HepG2 (cell line): ENCODE measurements around the gene DHH. TPM values are rescaled to one million over a fixed set of nuclear protein-coding genes. Genes with fewer than 3 reads are reported as not detected.

Experiments used
- ATAC-seq: fragments of 200-7000 bp; cut with Tn5 transposase; 3 replicates; pipeline ENCODE4 v1.9.1; 2020; ENCODE audit warnings: mild to moderate bottlenecking, moderate library complexity
- BruUV-seq: library from RNA; stranded (reverse); fragments of 400-500 nt; replicated peaks from 2 replicates; lab custom pipeline; 2021; lab: Mats Ljungman, UMichigan
- CTCF ChIA-PET: fragments of 300-600 bp; formaldehyde crosslinking; extraction: SDS; loops from one replicate; lab custom pipeline; 2021; ENCODE audit warnings: low total read pairs, inconsistent platforms, low intra/inter-chr PET ratio; lab: Yijun Ruan, JAX
- POLR2A ChIA-PET: fragments of 350-600 bp; sonication (Branson Sonifier 250); formaldehyde crosslinking; loops from one replicate; lab custom pipeline; 2020; ENCODE audit warnings: antibody characterized with exemption, inconsistent platforms; lab: Yijun Ruan, JAX
- DNase-seq: peaks from one replicate; pipeline ENCODE4 v3.0.0-alpha.2; 2015; ENCODE audit warnings: low spot score
- FAIRE-seq: peaks from 3 replicates; lab custom pipeline; 2011; peaks lifted over from hg19 to GRCh38; lab: Jason Lieb, UNC
- H2AFZ ChIP-seq: one replicate; pipeline ENCODE4 v1.6.1; 2011; ENCODE audit warnings: low read length, inconsistent platforms
- H3K27ac ChIP-seq: fragments of 300-600 bp; 3 replicates; pipeline ENCODE4 v1.8.0; 2011; ENCODE audit warnings: mixed run types, mild to moderate bottlenecking, mixed read lengths, low read length, inconsistent platforms; ENCODE audit not compliant: insufficient read depth; ENCODE audit errors: extremely low read length
- H3K27me3 ChIP-seq, 2 experiments: fragments of 200-600 bp in 1 of 2; 2 replicates in 1 of 2; 3 replicates in 1 of 2; pipeline versions ENCODE4 v1.6.0 to v1.8.0; 2011; ENCODE audit warnings: low read length in 2 of 2, mild to moderate bottlenecking in 2 of 2, moderate library complexity in 2 of 2, inconsistent platforms in 1 of 2; ENCODE audit not compliant: insufficient read depth in 2 of 2, control insufficient read depth in 1 of 2
- H3K36me3 ChIP-seq, 2 experiments: fragments of 200-600 bp in 1 of 2; replicated peaks in 1 of 2; 2 replicates in 1 of 2; 3 replicates in 1 of 2; pipeline versions ENCODE4 v1.5.1 to v1.8.0; 2011; ENCODE audit warnings: low read length in 2 of 2, inconsistent platforms in 1 of 2; ENCODE audit not compliant: insufficient read depth in 2 of 2, control insufficient read depth in 1 of 2
- H3K4me1 ChIP-seq: 2 replicates; pipeline ENCODE4 v1.5.1; 2012; ENCODE audit warnings: low read length, inconsistent platforms; ENCODE audit not compliant: insufficient read depth
- H3K4me2 ChIP-seq: 2 replicates; pipeline ENCODE4 v1.6.0; 2011; ENCODE audit warnings: low read depth, low read length, inconsistent platforms
- H3K4me3 ChIP-seq, 3 experiments: fragments of 200-600 bp in 1 of 3; sonication (generic), shearing (Covaris generic) in 1 of 3; replicated peaks in 1 of 3; 2 replicates each; pipeline ENCODE4 v1.5.1; 2011 to 2016; ENCODE audit warnings: low read length in 3 of 3, inconsistent platforms in 2 of 3, low read depth in 2 of 3, mild to moderate bottlenecking in 2 of 3, control low read depth in 1 of 3, mixed read lengths in 1 of 3; ENCODE audit not compliant: insufficient read depth in 1 of 3
- H3K79me2 ChIP-seq: one replicate; pipeline ENCODE4 v1.6.1; 2011; ENCODE audit warnings: low read length, inconsistent platforms; ENCODE audit not compliant: insufficient read depth
- H3K9ac ChIP-seq: 2 replicates; pipeline ENCODE4 v1.6.0; 2011; ENCODE audit warnings: mild to moderate bottlenecking, low read depth, low read length, inconsistent platforms; ENCODE audit not compliant: insufficient read depth
- H3K9me3 ChIP-seq: 2 replicates; pipeline ENCODE4 v1.5.1; 2012; ENCODE audit warnings: mild to moderate bottlenecking, low read length
- H4K20me1 ChIP-seq: 2 replicates; pipeline ENCODE4 v1.6.0; 2011; ENCODE audit warnings: inconsistent platforms, mild to moderate bottlenecking, low read length, moderate library complexity; ENCODE audit not compliant: insufficient read depth
- KAT7 ChIP-seq: IDR thresholded peaks from 2 replicates; pipeline ENCODE4 v1.6.1; 2018; ENCODE audit warnings: borderline replicate concordance, missing compliant biosample characterization
- NFIB ChIP-seq: sonication (generic); formaldehyde crosslinking; IDR thresholded peaks from 2 replicates; pipeline ENCODE4 v1.9.0; 2021; ENCODE audit warnings: missing genetic modification reagents, mild to moderate bottlenecking, borderline replicate concordance
- NONO ChIP-seq, 2 experiments: fragments of 450-650 bp in 1 of 2; sonication (generic) in 1 of 2; formaldehyde crosslinking in 1 of 2; IDR thresholded peaks in 1 of 2; conservative IDR thresholded peaks in 1 of 2; 2 replicates each; pipeline versions ENCODE4 v1.6.1 to v1.8.0; 2017 to 2022; ENCODE audit warnings: mild to moderate bottlenecking in 1 of 2, missing genetic modification reagents in 1 of 2, moderate library complexity in 1 of 2
- ZNF264 ChIP-seq: sonication (generic); formaldehyde crosslinking; IDR thresholded peaks from 2 replicates; pipeline ENCODE4 v1.4.0; 2020; ENCODE audit warnings: missing genetic modification reagents
- ZNF615 ChIP-seq: sonication (generic); formaldehyde crosslinking; IDR thresholded peaks from 2 replicates; pipeline ENCODE4 v1.5.0; 2020; ENCODE audit warnings: mild to moderate bottlenecking, missing genetic modification reagents, borderline replicate concordance
- WGBS: methylation state at CpG from one replicate; pipeline ENCODE4 v1.1.6; 2017; ENCODE audit warnings: low lambda C conversion rate; 5-methylcytosine and 5-hydroxymethylcytosine counted together
- in situ Hi-C: cut with HindIII; loops from 2 replicates; pipeline ENCODE4 v1.10.0; 2017; ENCODE audit warnings: low pct_unique_long_range_greater_than_20kb; ENCODE audit not compliant: extremely low pct_ligation_motif_present
- intact Hi-C: fragments of 100-400 bp; cut with micrococcal nuclease; formaldehyde crosslinking; loops from one replicate; pipeline ENCODE4 v1.10.0; 2022; ENCODE audit not compliant: unreplicated experiment
- polyA plus RNA-seq, 8 experiments: library from polyadenylated mRNA; depleted of rRNA in 3 of 8; stranded (reverse) in 7 of 8; unstranded in 1 of 8; fragments of >200 nt; fragmentation: Illumina TruSeq in 4 of 8; extraction: Trizol in 4 of 8; gene quantifications; 2 replicates each; pipeline versions ENCODE4 v1.2.1 to v1.2.3, GENCODE V29; 2011 to 2016; ENCODE audit warnings: low read depth in 4 of 8, missing spikeins in 1 of 8, mixed read lengths in 1 of 8; ENCODE audit not compliant: insufficient read depth in 1 of 8
- total RNA-seq, 5 experiments: library from RNA; depleted of rRNA; stranded (reverse); fragments of >200 nt; fragmentation: Illumina TruSeq; extraction: Trizol; gene quantifications; 2 replicates each; pipeline ENCODE4 v1.2.3, GENCODE V29; 2016; ENCODE audit warnings: low read depth in 1 of 5
- TF ChIP-seq, protein P1 (sequence below): IDR thresholded peaks from 2 replicates; pipeline ENCODE4 v1.6.1; 2016; ENCODE audit warnings: low read depth, borderline replicate concordance
- TF ChIP-seq, protein P2 (sequence below): IDR thresholded peaks from 2 replicates; pipeline ENCODE4 v1.6.1; 2016; ENCODE audit warnings: missing compliant biosample characterization, missing genetic modification reagents, borderline replicate concordance

The DHH gene
- total and polyA plus RNA-seq, 2 of the 13 experiments (the other 11 are each of a cell fraction or from before 2014, with no cell fraction given), result not detected

DNA sequence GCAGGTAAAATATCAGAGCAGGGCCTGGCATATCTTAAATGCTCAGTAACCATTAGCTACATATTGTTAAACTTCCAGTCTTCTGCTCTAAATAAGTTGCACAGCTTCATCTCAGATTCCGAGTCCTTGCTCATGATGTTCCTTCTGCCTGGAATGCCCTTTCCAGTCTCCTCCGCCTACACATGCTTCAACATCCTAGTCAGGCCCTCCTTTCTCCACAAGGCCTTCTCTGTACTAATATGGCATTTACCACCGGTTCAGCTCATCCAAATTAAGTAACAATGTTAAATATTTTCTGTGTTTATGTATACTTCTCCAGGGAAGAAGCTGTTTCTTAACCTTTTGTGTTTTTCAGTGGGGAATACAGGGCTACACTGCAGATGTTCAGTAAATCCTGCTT is 8.5 kb downstream of the DHH start:
- Histone ChIP-seq H2AFZ (no peak overlapping the region), H3K9me3 (no peaks in the 10 kb centered on the region), H3K79me2 (no peaks in the 10 kb centered on the region), H3K27ac (no peak overlapping the region), H3K27me3 (peaks cover 4 to 38% of the 10 kb centered on the region in 2 experiments; a peak in 4 of 5 replicates), H4K20me1 (no peaks in the 10 kb centered on the region), H3K36me3 (no peaks in the 10 kb centered on the region), H3K4me3 (no peak overlapping the region), H3K9ac (no peak overlapping the region), H3K4me1 (peaks cover 28% of the 10 kb centered on the region; the same call in 1 of the 2 replicates), H3K4me2 (no peak overlapping the region)
- DNase-seq (no peak), FAIRE-seq (no peak), ATAC-seq (no peak)
- POLR2A ChIA-PET, result no interaction called here
- 60% methylated on average over 3 of the region's 3 CpGs for WGBS
- CTCF ChIA-PET, result no interaction called here
- in situ Hi-C loops (no loop called here), intact Hi-C loops (no loop called here)
- no TSS peak for BruUV-seq
- TF ChIP-seq, protein P1, sequence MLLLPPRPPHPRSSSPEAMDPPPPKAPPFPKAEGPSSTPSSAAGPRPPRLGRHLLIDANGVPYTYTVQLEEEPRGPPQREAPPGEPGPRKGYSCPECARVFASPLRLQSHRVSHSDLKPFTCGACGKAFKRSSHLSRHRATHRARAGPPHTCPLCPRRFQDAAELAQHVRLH (CRISPR knock-in tag), result no peak
- TF ChIP-seq NONO (IDR thresholded peaks at IDR 0.05) (no peak), NONO (CRISPR knock-in tag; conservative IDR thresholded peaks at IDR 0.05) (no peak), ZNF615 (CRISPR knock-in tag) (no peak), NFIB (CRISPR knock-in tag) (no peak), KAT7 (CRISPR knock-in tag) (no peak)

DNA sequence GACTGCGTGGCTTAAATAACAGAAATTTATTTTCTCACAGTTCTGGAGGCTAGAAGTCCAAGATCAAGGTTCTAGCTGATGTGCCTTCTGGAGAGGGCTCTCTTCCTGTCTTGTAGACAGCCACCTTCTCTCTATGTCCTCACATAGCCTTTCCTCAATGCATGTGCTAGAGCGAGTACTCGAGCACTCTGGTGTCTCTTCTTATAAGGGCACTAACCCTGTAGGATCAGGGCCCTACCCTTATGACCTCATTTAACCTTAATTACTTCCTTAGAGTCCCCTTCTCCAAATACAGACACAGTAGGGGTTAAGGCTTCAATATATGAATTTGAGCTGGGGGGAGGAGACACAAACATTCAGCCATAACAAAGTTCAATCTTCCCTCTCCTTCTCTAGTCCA is 10.2 kb downstream of the DHH start:
- intact Hi-C loops, result no loop called here
- TF ChIP-seq ZNF264 (CRISPR knock-in tag), result peak; percentile 99
- TF ChIP-seq, protein P2, sequence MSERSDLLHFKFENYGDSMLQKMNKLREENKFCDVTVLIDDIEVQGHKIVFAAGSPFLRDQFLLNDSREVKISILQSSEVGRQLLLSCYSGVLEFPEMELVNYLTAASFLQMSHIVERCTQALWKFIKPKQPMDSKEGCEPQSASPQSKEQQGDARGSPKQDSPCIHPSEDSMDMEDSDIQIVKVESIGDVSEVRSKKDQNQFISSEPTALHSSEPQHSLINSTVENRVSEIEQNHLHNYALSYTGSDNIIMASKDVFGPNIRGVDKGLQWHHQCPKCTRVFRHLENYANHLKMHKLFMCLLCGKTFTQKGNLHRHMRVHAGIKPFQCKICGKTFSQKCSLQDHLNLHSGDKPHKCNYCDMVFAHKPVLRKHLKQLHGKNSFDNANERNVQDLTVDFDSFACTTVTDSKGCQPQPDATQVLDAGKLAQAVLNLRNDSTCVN (CRISPR knock-in tag), result no peak
- no peaks in the 10 kb centered on the region for H3K9me3 ChIP-seq
- H2AFZ ChIP-seq, result no peak overlapping the region
- BruUV-seq, result no TSS peak
- H3K4me3 ChIP-seq, result no peak overlapping the region
- DNase-seq, result no peak
- no peak overlapping the region for H3K27ac ChIP-seq
- H3K27me3 ChIP-seq, result peaks cover 1 to 22% of the 10 kb centered on the region in 2 experiments; a peak in 4 of 5 replicates
- H3K9ac ChIP-seq, result no peak overlapping the region
- CTCF ChIA-PET, result no interaction called here
- H3K36me3 ChIP-seq, result no peaks in the 10 kb centered on the region
- ATAC-seq, result no peak
- peaks cover 17% of the 10 kb centered on the region; the same call in 1 of the 2 replicates for H3K4me1 ChIP-seq
- no peak overlapping the region for H3K4me2 ChIP-seq
- H3K79me2 ChIP-seq, result no peaks in the 10 kb centered on the region
- POLR2A ChIA-PET, result no interaction called here
- no peaks in the 10 kb centered on the region for H4K20me1 ChIP-seq
- 67% methylated on average over 3 of the region's 3 CpGs for WGBS
- FAIRE-seq, result no peak
- in situ Hi-C loops, result no loop called here
